Adrenal gland (tissue), 12 donors: ENCODE measurements around the gene DMRT3. TPM values are rescaled to one million over a fixed set of nuclear protein-coding genes. Genes with fewer than 3 reads are reported as not detected.

Experiments used
- DNase-seq, 7 donors: peaks; one replicate each; pipeline ENCODE4 v3.0.0-alpha.2; 2019 to 2020
- H3K27ac ChIP-seq, 5 donors: fragments of 200-600 bp; sonication (generic) in 4 of 5; 1 replicate in 3 of 5; 2 replicates in 2 of 5; pipeline versions ENCODE4 v1.5.1 to v1.8.0; 2016 to 2020; ENCODE audit warnings: mild to moderate bottlenecking in 1 of 5
- H3K27me3 ChIP-seq: fragments of 200-600 bp; 2 replicates; pipeline ENCODE4 v1.8.0; 2021
- H3K36me3 ChIP-seq, 2 donors: fragments of 200-600 bp; replicated peaks in 1 of 2; 1 replicate in 1 of 2; 2 replicates in 1 of 2; pipeline versions ENCODE4 v1.5.1 to v1.8.0; 2018 to 2022
- H3K4me1 ChIP-seq, 2 donors: fragments of 200-600 bp; replicated peaks in 1 of 2; 1 replicate in 1 of 2; 2 replicates in 1 of 2; pipeline versions ENCODE4 v1.5.1 to v1.8.0; 2018 to 2021
- H3K4me3 ChIP-seq, 4 donors: fragments of 200-600 bp; sonication (generic) in 3 of 4; one replicate each; pipeline ENCODE4 v1.5.1; 2016 to 2018
- H3K9me3 ChIP-seq, 3 donors: fragments of 200-600 bp; sonication (generic) in 1 of 3; replicated peaks in 1 of 3; 1 replicate in 2 of 3; 2 replicates in 1 of 3; pipeline versions ENCODE4 v1.5.1 to v1.8.0; 2016 to 2021
- POLR2A ChIP-seq, 2 donors: fragments of 450-650 bp; IDR thresholded peaks; one replicate each; pipeline ENCODE4 v1.6.1; 2017; ENCODE audit warnings: antibody characterized with exemption in 2 of 2, mild to moderate bottlenecking in 2 of 2, moderate library complexity in 1 of 2
- whole genome bisulfite sequencing, 4 donors: extraction: QIAGEN DNeasy Blood & Tissue Kit in 2 of 4; methylation state at CpG; one replicate each; pipeline versions ENCODE4 v1.1.5 to v1.1.7; 2013 to 2017; 5-methylcytosine and 5-hydroxymethylcytosine counted together
- intact Hi-C, 2 donors: fragments of 100-400 bp; cut with DNase I; formaldehyde crosslinking; loops; one replicate each; pipeline versions ENCODE4 v1.14.1 to v1.15.0; 2022 to 2023
- polyA plus RNA-seq, 3 donors: library from polyadenylated mRNA; stranded (reverse); fragments of 200-250 nt in 2 of 3; fragments of 350-450 nt in 1 of 3; fragmentation: Illumina TruSeq in 1 of 3; extraction: RNeasy Lipid Tissue Mini Kit (QIAGEN cat#74804) in 1 of 3; gene quantifications; one replicate each; pipeline ENCODE4 v1.2.3, GENCODE V29; 2013 to 2014
- total RNA-seq, 9 donors: library from RNA; depleted of rRNA in 4 of 9; stranded (reverse); fragments of >200 nt in 4 of 9; fragments of 120-200 nt in 1 of 9; fragmentation: NEBNext Ultra II Directional in 1 of 9; extraction: Animal tissue kit (Norgen Biotek cat#: 25700) in 1 of 9; gene quantifications; one replicate each; pipeline versions ENCODE4 v1.1.0 to v1.2.4, GENCODE V29; 2013 to 2023
- TF ChIP-seq, protein P1 (sequence below), 6 experiments: fragments of 450-650 bp in 4 of 6; fragments of 200-600 bp in 2 of 6; sonication (generic) in 1 of 6; IDR thresholded peaks; 1 replicate in 5 of 6; 2 replicates in 1 of 6; pipeline versions ENCODE4 v1.5.1 to v1.8.0; 2016 to 2021; ENCODE audit warnings: antibody characterized with exemption in 6 of 6, mild to moderate bottlenecking in 2 of 6, moderate library complexity in 1 of 6
- donor health status: healthy with polysubstance abuse.
- donor health status: Bipolar disorder and iron deficiency.
- donor health status: DM: yes; HTN: yes; CAD: no.
- donor health status: DM: no; HTN: no; CAD: no.
- donor health status: DM: no; HTN: no; CAD: no.
- donor health status: DM: yes; HTN: yes; CAD: no.

Gene DMRT3
- total and polyA plus RNA-seq, 12 donors = 0.07 TPM; not detected in 11

DNA sequence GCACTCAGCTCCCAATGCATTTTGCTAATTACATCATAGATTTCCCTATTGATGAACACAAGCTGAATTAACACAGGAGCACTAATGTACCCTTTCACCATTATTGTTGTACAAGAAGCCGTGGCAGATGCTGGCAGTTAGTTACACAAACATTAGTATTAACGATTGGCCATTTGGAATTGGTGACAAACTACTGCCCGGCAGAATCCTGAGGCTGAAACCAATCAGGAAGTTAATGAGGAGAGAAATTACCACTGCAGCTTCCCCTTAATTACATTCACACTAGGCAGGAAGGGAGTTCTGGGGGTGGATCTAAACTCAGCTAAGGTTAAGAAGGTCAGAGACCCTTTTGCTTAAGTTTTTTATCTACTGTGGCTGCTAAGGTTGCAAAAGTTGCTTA, 9.6 kb upstream of the DMRT3 start:
- Histone ChIP-seq H3K36me3 (no peaks in the 10 kb centered on the region), H3K27me3 (peaks cover 81% of the 10 kb centered on the region), H3K4me3 (no peak overlapping the region), H3K4me1 (peaks cover 5 to 15% of the 10 kb centered on the region in 2 donors), H3K27ac (no peak overlapping the region), H3K9me3 (no peaks in the 10 kb centered on the region)
- 17 to 27% (median 21%) methylated on average over 3 of the region's 3 CpGs for WGBS, 4 donors
- no peak for DNase-seq
- intact Hi-C loops = no loop called here
- TF ChIP-seq, protein P1, sequence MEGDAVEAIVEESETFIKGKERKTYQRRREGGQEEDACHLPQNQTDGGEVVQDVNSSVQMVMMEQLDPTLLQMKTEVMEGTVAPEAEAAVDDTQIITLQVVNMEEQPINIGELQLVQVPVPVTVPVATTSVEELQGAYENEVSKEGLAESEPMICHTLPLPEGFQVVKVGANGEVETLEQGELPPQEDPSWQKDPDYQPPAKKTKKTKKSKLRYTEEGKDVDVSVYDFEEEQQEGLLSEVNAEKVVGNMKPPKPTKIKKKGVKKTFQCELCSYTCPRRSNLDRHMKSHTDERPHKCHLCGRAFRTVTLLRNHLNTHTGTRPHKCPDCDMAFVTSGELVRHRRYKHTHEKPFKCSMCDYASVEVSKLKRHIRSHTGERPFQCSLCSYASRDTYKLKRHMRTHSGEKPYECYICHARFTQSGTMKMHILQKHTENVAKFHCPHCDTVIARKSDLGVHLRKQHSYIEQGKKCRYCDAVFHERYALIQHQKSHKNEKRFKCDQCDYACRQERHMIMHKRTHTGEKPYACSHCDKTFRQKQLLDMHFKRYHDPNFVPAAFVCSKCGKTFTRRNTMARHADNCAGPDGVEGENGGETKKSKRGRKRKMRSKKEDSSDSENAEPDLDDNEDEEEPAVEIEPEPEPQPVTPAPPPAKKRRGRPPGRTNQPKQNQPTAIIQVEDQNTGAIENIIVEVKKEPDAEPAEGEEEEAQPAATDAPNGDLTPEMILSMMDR (IDR thresholded peaks at IDR 0.05) = no peak

DNA sequence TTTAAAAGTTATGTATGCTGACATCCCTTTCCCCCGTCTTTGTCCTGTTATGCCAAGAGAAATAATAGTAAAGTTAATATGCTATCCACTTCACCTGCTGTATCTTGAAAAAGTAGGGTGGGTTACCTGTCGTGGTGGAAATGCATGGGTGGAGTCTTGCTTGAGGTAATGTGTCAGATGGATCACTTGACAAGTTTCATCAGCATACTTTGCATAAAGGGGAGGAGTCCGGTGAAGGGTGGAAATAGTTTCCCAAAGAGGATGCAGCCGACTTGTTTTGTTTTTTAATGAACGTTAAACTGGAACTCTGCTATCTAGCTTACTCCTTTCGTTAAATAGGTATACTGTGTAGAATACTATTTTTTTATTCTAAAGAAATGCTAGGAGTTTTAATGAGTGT, 9.0 kb upstream of the DMRT3 start:
- intact Hi-C loops = no loop called here
- H3K9me3 ChIP-seq = no peaks in the 10 kb centered on the region
- no peak for DNase-seq
- WGBS, 4 donors = 11 to 15% (median 14%) methylated on average over 6 of the region's 6 CpGs
- no peak for TF ChIP-seq POLR2A (IDR thresholded peaks at IDR 0.05)
- TF ChIP-seq, protein P1 (IDR thresholded peaks at IDR 0.05) = no peak
- no peaks in the 10 kb centered on the region for H3K36me3 ChIP-seq
- peaks cover 82% of the 10 kb centered on the region for H3K27me3 ChIP-seq
- peaks cover 7 to 21% of the 10 kb centered on the region in 2 donors for H3K4me1 ChIP-seq
- H3K27ac ChIP-seq = no peak overlapping the region
- no peak overlapping the region for H3K4me3 ChIP-seq

DNA sequence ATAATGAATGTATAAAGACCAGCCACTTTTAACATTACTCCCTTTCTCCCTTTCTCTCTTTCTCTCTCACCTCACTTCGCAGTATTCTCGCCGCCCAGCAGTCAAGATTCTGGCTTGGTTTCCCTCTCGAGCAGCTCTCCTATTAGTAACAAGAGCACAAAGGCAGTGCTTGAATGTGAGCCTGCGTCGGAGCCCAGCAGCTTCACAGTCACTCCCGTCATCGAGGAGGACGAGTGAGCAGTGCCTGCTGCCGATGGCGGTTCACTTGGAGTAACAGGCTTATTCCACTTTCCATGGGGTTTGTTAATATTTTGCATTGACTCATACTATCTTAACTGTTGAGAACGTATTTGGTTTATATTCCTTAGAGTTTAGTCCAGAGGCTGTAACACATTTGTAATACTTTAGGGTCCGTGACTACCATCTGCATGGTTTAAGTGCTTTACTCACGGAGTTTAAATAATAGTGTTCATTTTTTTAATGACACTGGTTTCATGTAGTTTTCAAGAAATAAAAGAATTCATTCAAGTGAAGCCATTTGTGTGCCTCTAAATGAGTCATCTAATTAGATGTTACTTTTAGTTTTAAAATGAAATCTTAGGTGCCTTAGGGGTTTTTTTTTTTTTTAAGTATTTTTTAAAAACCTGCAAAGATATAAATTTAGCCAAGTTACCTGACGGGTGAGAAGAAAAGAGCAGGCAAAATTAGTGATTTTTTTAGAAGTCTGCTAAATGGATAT, 8.4 kb upstream of the DMRT3 start:
- no peaks in the 10 kb centered on the region for H3K36me3 ChIP-seq
- DNase-seq = no peak
- no peak overlapping the region for H3K27ac ChIP-seq
- peaks cover 7 to 27% of the 10 kb centered on the region in 2 donors for H3K4me1 ChIP-seq
- intact Hi-C loops = no loop called here
- H3K27me3 ChIP-seq = peaks cover 87% of the 10 kb centered on the region
- 11 to 14% (median 12%) methylated on average over 14 to 15 of the region's 15 CpGs for WGBS, 4 donors
- no peaks in the 10 kb centered on the region for H3K9me3 ChIP-seq
- H3K4me3 ChIP-seq = no peak overlapping the region
- TF ChIP-seq POLR2A (IDR thresholded peaks at IDR 0.05) = no peak
- TF ChIP-seq, protein P1 (IDR thresholded peaks at IDR 0.05) = no peak

DNA sequence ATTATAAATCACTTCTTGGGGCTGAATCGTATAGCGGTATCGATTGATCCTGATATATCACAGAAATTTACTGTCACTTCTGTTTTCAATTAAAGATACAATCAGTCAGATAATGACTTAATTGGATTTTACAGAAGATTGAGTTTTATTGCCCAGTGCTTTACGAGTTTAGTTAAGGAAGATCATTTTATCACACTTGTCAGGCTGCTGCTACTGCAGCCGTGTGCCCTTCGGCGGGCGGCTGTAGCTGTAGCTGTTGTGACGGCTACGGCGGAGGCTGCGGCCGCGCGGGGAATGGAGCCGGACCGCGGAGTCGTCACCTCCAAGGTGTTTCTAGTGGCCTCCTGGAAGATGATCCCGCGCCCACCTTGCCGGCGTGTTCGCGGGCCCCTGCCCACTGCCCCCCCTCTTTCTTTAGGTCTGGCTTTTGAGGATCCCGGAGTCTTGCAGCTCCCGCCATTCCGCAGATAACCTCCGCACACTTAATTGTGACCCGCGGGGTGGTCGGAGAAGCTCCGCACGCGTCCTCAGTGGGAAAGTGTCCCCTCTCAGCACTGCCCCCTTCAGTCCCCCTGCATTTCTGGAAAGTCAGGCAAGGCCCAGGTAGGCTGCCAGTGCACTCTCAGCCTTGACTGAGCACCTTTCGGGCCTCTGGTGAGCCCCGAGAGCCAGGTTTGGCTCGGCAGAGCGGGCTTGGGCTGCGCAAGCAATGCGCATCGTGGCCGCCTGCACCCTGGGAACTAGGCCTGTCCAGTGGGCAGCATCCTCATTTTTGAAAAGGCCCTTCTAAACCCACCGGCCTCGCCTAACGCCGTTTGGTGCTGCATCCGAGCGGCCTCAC, 6.9 kb upstream of the DMRT3 start:
- Histone ChIP-seq H3K27ac (no peak overlapping the region), H3K4me1 (peaks cover 7 to 28% of the 10 kb centered on the region in 2 donors), H3K4me3 (no peak overlapping the region), H3K9me3 (no peaks in the 10 kb centered on the region), H3K27me3 (peaks cover 93% of the 10 kb centered on the region), H3K36me3 (no peaks in the 10 kb centered on the region)
- WGBS, 4 donors = 7 to 16% (median 10%) methylated on average over 22 to 49 of the region's 49 CpGs
- no peak for DNase-seq
- no peak for TF ChIP-seq POLR2A (IDR thresholded peaks at IDR 0.05)
- TF ChIP-seq, protein P1 (IDR thresholded peaks at IDR 0.05) = no peak
- intact Hi-C loops = no loop called here
